Parathyroid adenoma (tissue), 2 donors: ENCODE results near the gene SIRT6.

Source experiments
- H2AFZ ChIP-seq: fragments of 300-600 bp; sonication (generic); one replicate; pipeline ENCODE4 v1.7.0; 2017; ENCODE audit warnings: antibody characterized with exemption, mild to moderate bottlenecking
- H3K27ac ChIP-seq: fragments of 300-600 bp; sonication (generic); one replicate; pipeline ENCODE4 v1.7.0; 2017
- H3K27me3 ChIP-seq: fragments of 300-600 bp; sonication (generic); one replicate; pipeline ENCODE4 v1.7.0; 2017; ENCODE audit warnings: low read length; ENCODE audit not compliant: control insufficient read depth, insufficient read depth
- H3K36me3 ChIP-seq: fragments of 300-600 bp; sonication (generic); one replicate; pipeline ENCODE4 v1.7.0; 2017; ENCODE audit warnings: low read length; ENCODE audit not compliant: control insufficient read depth, insufficient read depth
- H3K4me1 ChIP-seq: fragments of 300-600 bp; sonication (generic); one replicate; pipeline ENCODE4 v1.7.0; 2017; ENCODE audit warnings: control low read depth
- H3K4me2 ChIP-seq: fragments of 300-600 bp; sonication (generic); one replicate; pipeline ENCODE4 v1.7.0; 2017; ENCODE audit warnings: low read length
- H3K4me3 ChIP-seq: fragments of 300-600 bp; sonication (generic); one replicate; pipeline ENCODE4 v1.7.0; 2017; ENCODE audit warnings: low read depth, low read length
- H3K79me2 ChIP-seq: fragments of 300-600 bp; sonication (generic); one replicate; pipeline ENCODE4 v1.7.0; 2017; ENCODE audit warnings: control low read depth
- H3K9ac ChIP-seq: fragments of 300-600 bp; sonication (generic); one replicate; pipeline ENCODE4 v1.7.0; 2017; ENCODE audit warnings: mild to moderate bottlenecking
- H3K9me3 ChIP-seq: fragments of 300-600 bp; sonication (generic); one replicate; pipeline ENCODE4 v1.7.0; 2017; ENCODE audit warnings: low read length; ENCODE audit not compliant: control insufficient read depth
- TF ChIP-seq, protein P1 (sequence below): fragments of 300-600 bp; sonication (generic); IDR thresholded peaks from one replicate; pipeline ENCODE4 v1.7.0; 2017; ENCODE audit warnings: antibody characterized with exemption, mild to moderate bottlenecking
- donor health status: primary hyperparathyroidism.

The SIRT6 gene

DNA sequence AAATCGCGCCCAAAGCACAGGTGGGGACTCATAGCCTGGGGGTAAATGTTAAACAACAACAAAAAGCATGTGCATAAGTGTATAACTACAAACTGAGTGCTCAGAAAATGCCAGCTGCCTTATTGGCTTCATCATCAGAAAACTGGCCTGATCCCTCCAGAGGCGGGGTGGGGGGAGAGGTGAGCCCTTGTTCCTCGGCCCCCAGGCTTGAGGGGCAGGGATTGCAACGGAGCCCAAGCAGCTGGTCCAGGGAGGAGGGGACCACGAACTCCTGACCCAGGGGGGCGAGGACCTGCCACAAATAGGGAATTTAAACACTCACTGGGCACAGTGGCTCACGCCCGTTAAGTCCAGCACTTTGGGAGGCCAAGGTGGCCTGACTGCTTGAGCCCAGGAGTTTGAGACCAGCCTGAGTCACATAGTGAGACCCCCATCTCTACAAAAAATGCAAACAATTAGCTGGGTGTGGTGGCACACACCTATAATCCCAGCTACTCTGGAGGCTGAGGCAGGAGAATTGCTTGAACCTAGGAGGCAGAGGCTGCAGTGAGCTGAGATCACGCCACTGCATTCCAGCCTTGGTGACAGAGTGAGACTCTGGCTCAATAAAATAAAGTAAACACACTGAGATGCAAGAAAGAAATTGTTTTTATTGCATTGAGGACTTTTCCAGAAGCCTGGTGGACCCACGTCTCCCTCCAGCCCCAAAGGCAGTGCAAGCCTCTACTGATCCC is 8.7 kb downstream of the SIRT6 start:
- Histone ChIP-seq H3K9ac (no peak overlapping the region), H2AFZ (peak overlapping the region; percentile 51), H3K36me3 (no peaks in the 10 kb centered on the region), H3K9me3 (no peaks in the 10 kb centered on the region), H3K4me2 (no peak overlapping the region), H3K4me3 (no peak overlapping the region), H3K27me3 (no peaks in the 10 kb centered on the region), H3K79me2 (no peaks in the 10 kb centered on the region), H3K27ac (no peak overlapping the region), H3K4me1 (peaks cover 2% of the 10 kb centered on the region)
- TF ChIP-seq, protein P1, sequence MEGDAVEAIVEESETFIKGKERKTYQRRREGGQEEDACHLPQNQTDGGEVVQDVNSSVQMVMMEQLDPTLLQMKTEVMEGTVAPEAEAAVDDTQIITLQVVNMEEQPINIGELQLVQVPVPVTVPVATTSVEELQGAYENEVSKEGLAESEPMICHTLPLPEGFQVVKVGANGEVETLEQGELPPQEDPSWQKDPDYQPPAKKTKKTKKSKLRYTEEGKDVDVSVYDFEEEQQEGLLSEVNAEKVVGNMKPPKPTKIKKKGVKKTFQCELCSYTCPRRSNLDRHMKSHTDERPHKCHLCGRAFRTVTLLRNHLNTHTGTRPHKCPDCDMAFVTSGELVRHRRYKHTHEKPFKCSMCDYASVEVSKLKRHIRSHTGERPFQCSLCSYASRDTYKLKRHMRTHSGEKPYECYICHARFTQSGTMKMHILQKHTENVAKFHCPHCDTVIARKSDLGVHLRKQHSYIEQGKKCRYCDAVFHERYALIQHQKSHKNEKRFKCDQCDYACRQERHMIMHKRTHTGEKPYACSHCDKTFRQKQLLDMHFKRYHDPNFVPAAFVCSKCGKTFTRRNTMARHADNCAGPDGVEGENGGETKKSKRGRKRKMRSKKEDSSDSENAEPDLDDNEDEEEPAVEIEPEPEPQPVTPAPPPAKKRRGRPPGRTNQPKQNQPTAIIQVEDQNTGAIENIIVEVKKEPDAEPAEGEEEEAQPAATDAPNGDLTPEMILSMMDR = no peak

DNA sequence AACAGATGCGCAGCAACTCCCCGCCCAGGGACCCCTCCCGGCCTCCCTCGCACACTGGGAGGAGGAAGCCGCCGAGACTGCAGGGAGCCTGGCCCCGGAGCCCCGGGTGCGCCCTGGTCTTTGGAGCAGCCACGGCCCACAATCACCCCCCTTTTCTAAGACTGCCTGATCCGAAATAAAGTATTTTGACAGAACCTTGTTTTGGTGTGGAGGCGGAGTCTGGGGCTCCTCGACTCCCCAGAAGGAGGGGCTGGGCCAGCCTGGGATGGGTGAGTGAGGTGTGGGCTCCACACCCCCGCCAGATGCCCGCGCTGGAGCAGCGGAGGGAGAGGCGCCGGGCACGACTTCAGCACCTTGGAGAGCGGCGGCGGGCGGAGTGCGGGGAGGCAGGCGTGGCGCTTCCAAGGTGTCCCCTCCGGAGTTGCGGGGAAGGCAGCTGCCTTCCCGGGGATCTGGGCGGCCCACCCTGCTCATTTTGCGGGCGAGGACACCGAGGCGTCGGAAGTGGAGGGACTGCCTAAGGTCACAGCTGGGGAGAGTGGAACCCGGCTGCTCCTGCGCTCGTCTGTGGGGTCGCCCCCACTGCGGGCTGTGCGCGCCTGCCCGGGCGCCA is 9.4 kb downstream of the SIRT6 start:
- Histone ChIP-seq H3K4me2 (no peak overlapping the region), H3K27me3 (no peaks in the 10 kb centered on the region), H3K4me3 (no peak overlapping the region), H3K27ac (no peak overlapping the region), H3K4me1 (peaks cover 2% of the 10 kb centered on the region), H2AFZ (peak overlapping the region; percentile 51), H3K9me3 (no peaks in the 10 kb centered on the region), H3K9ac (no peak overlapping the region), H3K36me3 (no peaks in the 10 kb centered on the region), H3K79me2 (no peaks in the 10 kb centered on the region)
- TF ChIP-seq, protein P1 = no peak

DNA sequence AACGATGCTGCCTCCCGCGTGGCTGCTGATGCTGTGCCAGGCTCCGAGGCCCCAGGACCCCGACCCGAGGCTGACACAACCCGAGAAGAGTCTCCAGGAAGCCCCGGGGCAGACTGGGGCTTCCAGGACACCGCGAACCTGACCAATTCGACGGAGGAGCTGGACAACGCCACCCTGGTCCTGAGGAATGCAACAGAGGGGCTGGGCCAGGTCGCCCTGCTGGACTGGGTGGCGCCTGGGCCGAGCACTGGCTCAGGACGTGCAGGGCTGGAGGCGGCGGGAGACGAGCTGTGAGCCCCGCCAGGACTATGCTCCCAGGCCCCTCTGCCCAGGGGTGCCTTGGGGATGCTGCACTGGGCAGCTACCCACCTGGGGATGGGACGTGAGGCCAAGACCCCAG is 10.7 kb downstream of the SIRT6 start:
- no peaks in the 10 kb centered on the region for H3K27me3 ChIP-seq

DNA sequence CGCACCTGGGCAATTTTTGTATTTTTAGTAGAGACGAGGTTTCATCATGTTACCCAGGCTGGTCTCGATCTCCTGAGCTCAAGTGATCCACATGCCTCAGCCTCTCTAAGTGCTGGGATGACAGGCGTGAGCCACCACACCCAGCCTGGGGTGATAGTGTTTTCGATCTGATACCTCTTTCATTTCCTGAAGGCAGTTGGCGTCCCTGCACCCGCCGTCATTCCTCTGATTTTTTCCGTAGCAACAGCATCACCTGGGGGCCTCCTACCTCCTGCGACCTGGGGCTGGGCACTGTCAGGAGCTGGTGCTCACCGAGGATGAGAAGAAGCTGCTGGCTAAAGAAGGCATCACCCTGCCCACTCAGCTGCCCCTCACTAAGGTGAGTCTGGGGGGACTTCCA is 18.1 kb downstream of the SIRT6 start:
- Histone ChIP-seq H3K4me3 (no peak overlapping the region), H2AFZ (no peak overlapping the region), H3K27ac (no peak overlapping the region), H3K4me2 (no peak overlapping the region), H3K36me3 (no peaks in the 10 kb centered on the region), H3K9ac (no peak overlapping the region), H3K4me1 (no peaks in the 10 kb centered on the region), H3K27me3 (peaks cover 4% of the 10 kb centered on the region), H3K79me2 (no peaks in the 10 kb centered on the region), H3K9me3 (no peaks in the 10 kb centered on the region)
- TF ChIP-seq, protein P1 = no peak

More for the DNA sequence above, 10.7 kb downstream of the SIRT6 start:
- no peak overlapping the region for H2AFZ ChIP-seq
- H3K4me3 ChIP-seq = no peak overlapping the region
- TF ChIP-seq, protein P1 = no peak
- no peaks in the 10 kb centered on the region for H3K9me3 ChIP-seq
- H3K36me3 ChIP-seq = no peaks in the 10 kb centered on the region
- no peak overlapping the region for H3K9ac ChIP-seq
- H3K27ac ChIP-seq = no peak overlapping the region
- no peaks in the 10 kb centered on the region for H3K79me2 ChIP-seq
- H3K4me1 ChIP-seq = peaks cover 2% of the 10 kb centered on the region
- no peak overlapping the region for H3K4me2 ChIP-seq
